RWPE2 (cell line): Measurements from ENCODE around the gene LAMC1.

ENCODE experiments used
- ATAC-seq: fragments of 200-7000 bp; cut with Tn5 transposase; 3 replicates; pipeline ENCODE4 v1.9.1; 2021; ENCODE audit warnings: low read depth
- DNase-seq: peaks from one replicate; pipeline ENCODE4 v3.0.0-alpha.2; 2020; ENCODE audit warnings: low spot score
- H3K27ac ChIP-seq: fragments of 450-650 bp; 2 replicates; pipeline ENCODE4 v1.5.1; 2017; ENCODE audit warnings: mild to moderate bottlenecking; ENCODE audit not compliant: poor library complexity, severe bottlenecking
- H3K27me3 ChIP-seq: fragments of 250-450 bp; sonication (Bioruptor Pico); 2 replicates; pipeline ENCODE4 v1.5.1; 2021; ENCODE audit warnings: mild to moderate bottlenecking, moderate library complexity; ENCODE audit not compliant: insufficient read depth, poor library complexity, severe bottlenecking
- H3K36me3 ChIP-seq: fragments of 250-450 bp; sonication (Bioruptor Pico); 2 replicates; pipeline ENCODE4 v1.5.1; 2020; ENCODE audit warnings: low read depth, mild to moderate bottlenecking, moderate library complexity
- H3K4me1 ChIP-seq: fragments of 250-450 bp; sonication (Bioruptor Pico); 2 replicates; pipeline ENCODE4 v1.5.1; 2021; ENCODE audit warnings: mild to moderate bottlenecking, moderate library complexity; ENCODE audit not compliant: insufficient read depth, poor library complexity, severe bottlenecking
- H3K4me3 ChIP-seq: fragments of 250-450 bp; sonication (Bioruptor Pico); 2 replicates; pipeline ENCODE4 v1.5.1; 2021; ENCODE audit warnings: mild to moderate bottlenecking, moderate library complexity; ENCODE audit not compliant: severe bottlenecking
- H3K9me3 ChIP-seq: fragments of 250-450 bp; sonication (Bioruptor Pico); 2 replicates; pipeline ENCODE4 v1.5.1; 2021; ENCODE audit warnings: mild to moderate bottlenecking, moderate library complexity; ENCODE audit not compliant: severe bottlenecking
- CTCF ChIP-seq: fragments of 450-650 bp; IDR thresholded peaks from one replicate; pipeline ENCODE4 v1.5.1; 2017; ENCODE audit warnings: mild to moderate bottlenecking, moderate library complexity; ENCODE audit not compliant: poor library complexity, severe bottlenecking

The LAMC1 gene

GRCh38 chr1:183167676-183168075 is 144.5 kb downstream of the LAMC1 start:
- TF ChIP-seq CTCF = no peak
- no peaks in the 10 kb centered on the region for H3K9me3 ChIP-seq
- H3K27me3 ChIP-seq = no peaks in the 10 kb centered on the region
- H3K4me3 ChIP-seq = no peak overlapping the region
- H3K36me3 ChIP-seq = no peaks in the 10 kb centered on the region
- DNase-seq (no peak), ATAC-seq (no peak)
- H3K27ac ChIP-seq = peak overlapping the region; percentile 100
- peaks cover 36% of the 10 kb centered on the region for H3K4me1 ChIP-seq

DNA sequence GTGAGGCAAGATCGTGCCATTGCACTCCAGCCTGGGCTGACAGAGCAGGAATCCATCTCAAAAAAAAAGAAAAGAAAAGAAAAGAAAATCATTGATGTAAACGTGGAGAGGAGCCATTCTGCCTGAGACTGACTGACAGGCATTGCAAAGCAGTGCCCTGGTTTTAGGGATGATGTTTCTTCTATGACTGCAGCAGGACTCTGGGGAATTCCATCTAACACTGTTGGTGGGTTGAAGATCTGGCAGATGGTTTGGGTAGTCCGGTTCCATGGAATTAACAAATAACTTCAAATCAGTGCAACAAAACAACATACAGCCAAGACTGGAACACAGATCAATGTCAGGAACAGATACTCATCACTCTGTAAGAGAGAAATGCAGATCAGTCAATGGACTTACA is 145.1 kb downstream of the LAMC1 start:
- H3K27ac ChIP-seq = peak overlapping the region; percentile 100
- TF ChIP-seq CTCF = no peak

GRCh38 chr1:183173828-183174227 is 150.6 kb downstream of the LAMC1 start:
- peaks cover 4% of the 10 kb centered on the region for H3K4me1 ChIP-seq
- DNase-seq = no peak
- H3K9me3 ChIP-seq = no peaks in the 10 kb centered on the region
- H3K27ac ChIP-seq = no peak overlapping the region
- H3K36me3 ChIP-seq = no peaks in the 10 kb centered on the region
- no peak for ATAC-seq
- no peak overlapping the region for H3K4me3 ChIP-seq
- no peak for TF ChIP-seq CTCF
- H3K27me3 ChIP-seq = no peaks in the 10 kb centered on the region

More for the DNA sequence above, 145.1 kb downstream of the LAMC1 start:
- no peaks in the 10 kb centered on the region for H3K9me3 ChIP-seq
- no peaks in the 10 kb centered on the region for H3K36me3 ChIP-seq
- no peaks in the 10 kb centered on the region for H3K27me3 ChIP-seq
- no peak overlapping the region for H3K4me3 ChIP-seq
- ATAC-seq = no peak
- no peak for DNase-seq
- H3K4me1 ChIP-seq = peaks cover 29% of the 10 kb centered on the region

GRCh38 chr1:183175631-183176030 is 152.4 kb downstream of the LAMC1 start:
- Histone ChIP-seq H3K4me1 (peaks cover 12% of the 10 kb centered on the region), H3K27ac (peak overlapping the region; percentile 22), H3K27me3 (no peaks in the 10 kb centered on the region), H3K36me3 (no peaks in the 10 kb centered on the region), H3K9me3 (no peaks in the 10 kb centered on the region), H3K4me3 (no peak overlapping the region)
- no peak for DNase-seq
- TF ChIP-seq CTCF = no peak
- ATAC-seq = no peak

- ATAC-seq = no peak
- Histone ChIP-seq H3K4me3 (no peak overlapping the region), H3K27ac (peak overlapping the region; percentile 9), H3K9me3 (no peaks in the 10 kb centered on the region), H3K36me3 (no peaks in the 10 kb centered on the region), H3K4me1 (peaks cover 18% of the 10 kb centered on the region), H3K27me3 (no peaks in the 10 kb centered on the region)
- no peak for DNase-seq
- no peak for TF ChIP-seq CTCF
Observed at GRCh38 chr1:183178545-183178944, 155.3 kb downstream of the LAMC1 start.
